K562 (cell line): ENCODE results near the gene USH1G. TPM values are rescaled to one million over a fixed set of nuclear protein-coding genes. Genes with fewer than 3 reads are reported as not detected.

ENCODE experiments used
- CBFA2T2 ChIP-seq: fragments of 450-650 bp; conservative IDR thresholded peaks from 2 replicates; pipeline ENCODE4 v1.6.1; 2017; ENCODE audit warnings: mild to moderate bottlenecking
- EHMT2 ChIP-seq: fragments of 450-650 bp; IDR thresholded peaks from 2 replicates; pipeline ENCODE4 v1.6.1; 2018; ENCODE audit warnings: antibody characterized with exemption
- GABPB1 ChIP-seq: sonication (generic); formaldehyde crosslinking; IDR thresholded peaks from 2 replicates; pipeline ENCODE4 v1.8.0; 2022; ENCODE audit warnings: mild to moderate bottlenecking, missing genetic modification reagents
- NFIC ChIP-seq: fragments of 450-650 bp; IDR thresholded peaks from 2 replicates; pipeline ENCODE4 v1.6.1; 2017; ENCODE audit warnings: mild to moderate bottlenecking, inconsistent platforms
- SRSF7 ChIP-seq: fragments of 200-400 bp; formaldehyde crosslinking; optimal IDR thresholded peaks from 2 replicates; pipeline ENCODE3; 2017; ENCODE audit warnings: mild to moderate bottlenecking, low read depth, low read length
- SRSF9 ChIP-seq: fragments of 200-400 bp; formaldehyde crosslinking; IDR thresholded peaks from 2 replicates; pipeline ENCODE4 v1.6.1; 2017; ENCODE audit warnings: low read depth, low read length, borderline replicate concordance
- TEAD1 ChIP-seq, 2 experiments: fragments of 450-650 bp in 1 of 2; sonication (generic) in 1 of 2; formaldehyde crosslinking; IDR thresholded peaks; 2 replicates each; pipeline versions ENCODE4 v1.4.0 to v1.8.0; 2020 to 2022; ENCODE audit warnings: mild to moderate bottlenecking in 2 of 2, missing genetic modification reagents in 1 of 2
- TSC22D4 ChIP-seq: fragments of 450-650 bp; IDR thresholded peaks from 2 replicates; pipeline ENCODE4 v1.6.1; 2016; ENCODE audit warnings: missing genetic modification characterization, missing biosample characterization, control low read depth
- U2AF1 ChIP-seq: fragments of 200-400 bp; formaldehyde crosslinking; optimal IDR thresholded peaks from 2 replicates; pipeline ENCODE3; 2017; ENCODE audit warnings: mild to moderate bottlenecking, low read depth, low read length, moderate library complexity
- ZBTB40 ChIP-seq, 2 experiments: fragments of 450-650 bp in 1 of 2; sonication (generic) in 1 of 2; formaldehyde crosslinking in 1 of 2; IDR thresholded peaks; 2 replicates each; pipeline versions ENCODE4 v1.7.1 to v1.9.0; 2016 to 2022; ENCODE audit warnings: inconsistent platforms in 1 of 2, mild to moderate bottlenecking in 1 of 2, missing genetic modification reagents in 1 of 2
- ZNF274 ChIP-seq: IDR thresholded peaks from 2 replicates; pipeline ENCODE4 v1.6.1; 2011; ENCODE audit warnings: low read depth, mild to moderate bottlenecking, low read length, moderate library complexity, borderline replicate concordance
- polyA plus RNA-seq, 8 experiments: library from polyadenylated mRNA; depleted of rRNA in 4 of 8; stranded (reverse) in 5 of 8; unstranded in 3 of 8; fragments of >200 nt; fragmentation: Nextera tagmentation in 2 of 8; fragmentation: Illumina TruSeq in 1 of 8; extraction: Ambion mirVana in 2 of 8; extraction: Trizol in 1 of 8; gene quantifications; 2 replicates each; pipeline versions ENCODE4 v1.2.1 to v1.2.3, GENCODE V29; 2011 to 2014; ENCODE audit warnings: inconsistent platforms in 1 of 8, missing spikeins in 1 of 8
- total RNA-seq, 7 experiments: library from RNA; depleted of rRNA in 6 of 7; stranded (reverse); fragments of >200 nt in 6 of 7; fragmentation: Illumina TruSeq in 2 of 7; extraction: Trizol in 2 of 7; gene quantifications; 2 replicates each; pipeline versions ENCODE4 v1.2.1 to v1.2.3, GENCODE V29; 2011 to 2021; ENCODE audit warnings: low replicate concordance in 1 of 7
- TF ChIP-seq, protein P1 (sequence below): fragments of 250-450 bp; sonication (Bioruptor Pico); IDR thresholded peaks from 2 replicates; pipeline ENCODE4 v1.4.0; 2020

Gene USH1G
- total and polyA plus RNA-seq, 9 of the 15 experiments (the other 6 are each of a cell fraction or from before 2014, with no cell fraction given): 0.22 to 1.00 (median 0.64) TPM; not detected in 2

DNA sequence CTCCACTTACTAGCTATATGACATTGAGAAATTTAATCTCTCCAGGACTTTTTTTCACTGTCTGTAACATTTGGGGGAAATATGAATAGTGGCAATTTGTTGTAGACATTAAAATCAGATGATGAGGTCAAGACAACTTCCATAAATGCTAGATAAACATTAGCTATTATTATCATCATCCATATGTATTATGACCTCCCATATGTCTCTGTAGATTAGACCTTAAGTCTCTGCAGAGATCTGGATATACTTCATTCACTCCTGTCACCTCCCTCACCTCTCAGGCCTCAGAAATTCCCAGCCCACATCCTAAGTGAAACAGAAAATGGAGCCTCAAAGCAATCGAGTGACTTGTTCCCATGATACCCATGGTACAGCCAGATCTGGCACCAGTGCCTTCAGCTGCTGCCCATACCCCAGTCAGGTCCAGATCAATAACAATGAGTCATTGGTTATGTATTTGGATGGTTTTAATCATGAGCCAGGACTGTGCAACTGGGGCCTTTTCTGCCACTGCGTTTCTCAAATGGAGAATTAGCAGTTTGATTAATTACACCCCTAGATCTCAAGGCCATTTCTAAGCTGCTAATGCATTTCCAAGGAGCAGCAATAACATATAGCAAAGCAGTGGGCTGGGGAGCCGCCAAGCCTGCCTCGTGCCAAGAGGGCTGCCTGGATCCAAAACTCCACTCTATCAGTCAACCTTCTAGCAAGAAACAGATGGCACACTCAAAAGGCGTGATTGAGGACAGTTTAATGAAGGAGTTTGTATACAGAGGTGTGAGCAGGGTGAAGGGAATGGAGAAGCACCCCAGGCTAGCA, 47.7 kb downstream of the USH1G start (continued):
- TF ChIP-seq ZBTB40 (IDR thresholded peaks at IDR 0.05): no peak
- no peak for TF ChIP-seq ZBTB40 (CRISPR knock-in tag; IDR thresholded peaks at IDR 0.05)
- no peak for TF ChIP-seq EHMT2
- TF ChIP-seq, protein P1, sequence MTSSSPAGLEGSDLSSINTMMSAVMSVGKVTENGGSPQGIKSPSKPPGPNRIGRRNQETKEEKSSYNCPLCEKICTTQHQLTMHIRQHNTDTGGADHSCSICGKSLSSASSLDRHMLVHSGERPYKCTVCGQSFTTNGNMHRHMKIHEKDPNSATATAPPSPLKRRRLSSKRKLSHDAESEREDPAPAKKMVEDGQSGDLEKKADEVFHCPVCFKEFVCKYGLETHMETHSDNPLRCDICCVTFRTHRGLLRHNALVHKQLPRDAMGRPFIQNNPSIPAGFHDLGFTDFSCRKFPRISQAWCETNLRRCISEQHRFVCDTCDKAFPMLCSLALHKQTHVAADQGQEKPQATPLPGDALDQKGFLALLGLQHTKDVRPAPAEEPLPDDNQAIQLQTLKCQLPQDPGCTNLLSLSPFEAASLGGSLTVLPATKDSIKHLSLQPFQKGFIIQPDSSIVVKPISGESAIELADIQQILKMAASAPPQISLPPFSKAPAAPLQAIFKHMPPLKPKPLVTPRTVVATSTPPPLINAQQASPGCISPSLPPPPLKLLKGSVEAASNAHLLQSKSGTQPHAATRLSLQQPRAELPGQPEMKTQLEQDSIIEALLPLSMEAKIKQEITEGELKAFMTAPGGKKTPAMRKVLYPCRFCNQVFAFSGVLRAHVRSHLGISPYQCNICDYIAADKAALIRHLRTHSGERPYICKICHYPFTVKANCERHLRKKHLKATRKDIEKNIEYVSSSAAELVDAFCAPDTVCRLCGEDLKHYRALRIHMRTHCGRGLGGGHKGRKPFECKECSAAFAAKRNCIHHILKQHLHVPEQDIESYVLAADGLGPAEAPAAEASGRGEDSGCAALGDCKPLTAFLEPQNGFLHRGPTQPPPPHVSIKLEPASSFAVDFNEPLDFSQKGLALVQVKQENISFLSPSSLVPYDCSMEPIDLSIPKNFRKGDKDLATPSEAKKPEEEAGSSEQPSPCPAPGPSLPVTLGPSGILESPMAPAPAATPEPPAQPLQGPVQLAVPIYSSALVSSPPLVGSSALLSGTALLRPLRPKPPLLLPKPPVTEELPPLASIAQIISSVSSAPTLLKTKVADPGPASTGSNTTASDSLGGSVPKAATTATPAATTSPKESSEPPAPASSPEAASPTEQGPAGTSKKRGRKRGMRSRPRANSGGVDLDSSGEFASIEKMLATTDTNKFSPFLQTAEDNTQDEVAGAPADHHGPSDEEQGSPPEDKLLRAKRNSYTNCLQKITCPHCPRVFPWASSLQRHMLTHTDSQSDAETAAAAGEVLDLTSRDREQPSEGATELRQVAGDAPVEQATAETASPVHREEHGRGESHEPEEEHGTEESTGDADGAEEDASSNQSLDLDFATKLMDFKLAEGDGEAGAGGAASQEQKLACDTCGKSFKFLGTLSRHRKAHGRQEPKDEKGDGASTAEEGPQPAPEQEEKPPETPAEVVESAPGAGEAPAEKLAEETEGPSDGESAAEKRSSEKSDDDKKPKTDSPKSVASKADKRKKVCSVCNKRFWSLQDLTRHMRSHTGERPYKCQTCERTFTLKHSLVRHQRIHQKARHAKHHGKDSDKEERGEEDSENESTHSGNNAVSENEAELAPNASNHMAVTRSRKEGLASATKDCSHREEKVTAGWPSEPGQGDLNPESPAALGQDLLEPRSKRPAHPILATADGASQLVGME (CRISPR knock-in tag): no peak
- TF ChIP-seq NFIC: no peak
- no peak for TF ChIP-seq SRSF9
- TF ChIP-seq TSC22D4: no peak
- no peak for TF ChIP-seq TEAD1 (CRISPR knock-in tag; IDR thresholded peaks at IDR 0.05)
- TF ChIP-seq CBFA2T2: 0 out of 2 replicates have a peak, but pooled peaks have one; percentile 20
- TF ChIP-seq GABPB1 (CRISPR knock-in tag): no peak
- no peak for TF ChIP-seq SRSF7
- TF ChIP-seq U2AF1: no peak
- no peak for TF ChIP-seq ZNF274
